Suprapubic skin (tissue), 3 donors: Measurements from ENCODE around the gene ERBB4.

Experiments
- POLR2A ChIP-seq, 2 donors: fragments of 450-650 bp; IDR thresholded peaks; one replicate each; pipeline ENCODE4 v1.6.1; 2017; ENCODE audit warnings: antibody characterized with exemption in 2 of 2, mild to moderate bottlenecking in 2 of 2, moderate library complexity in 2 of 2
- TF ChIP-seq, protein P1 (sequence below), 2 donors: fragments of 200-600 bp in 1 of 2; fragments of 450-650 bp in 1 of 2; sonication (generic) in 1 of 2; IDR thresholded peaks; one replicate each; pipeline ENCODE4 v1.5.1; 2016 to 2019; ENCODE audit warnings: antibody characterized with exemption in 2 of 2, mild to moderate bottlenecking in 1 of 2, moderate library complexity in 1 of 2

DNA sequence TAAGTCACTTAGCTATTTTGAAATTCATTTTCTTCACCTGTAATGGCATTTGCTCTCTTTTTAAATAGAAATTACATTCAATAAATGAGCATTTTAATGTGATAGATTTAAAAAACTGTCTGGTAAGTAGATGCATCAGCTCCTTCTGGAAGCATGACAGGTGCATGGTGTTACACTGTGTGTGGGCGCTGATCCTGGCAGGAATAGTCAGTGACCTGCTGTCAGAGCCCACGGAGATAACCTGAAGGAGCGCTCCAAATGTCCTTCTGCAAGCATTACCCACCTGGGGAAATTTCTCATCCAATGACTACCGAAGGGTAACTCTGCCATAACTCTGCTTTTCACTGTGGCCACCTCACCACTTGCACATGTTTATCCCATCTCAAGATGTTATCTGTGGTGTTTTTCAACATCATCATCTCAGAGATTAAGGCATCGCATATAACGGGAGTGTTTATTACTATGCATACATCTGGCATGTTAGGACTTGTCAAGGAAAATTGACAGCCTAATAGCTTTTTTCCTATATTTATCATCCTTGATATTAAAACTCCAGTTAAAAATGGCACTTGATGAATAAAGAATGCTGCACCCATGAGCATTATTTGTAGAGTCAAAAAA, 637.3 kb downstream of the ERBB4 start:
- TF ChIP-seq POLR2A (IDR thresholded peaks at IDR 0.05): no peak
- TF ChIP-seq, protein P1, sequence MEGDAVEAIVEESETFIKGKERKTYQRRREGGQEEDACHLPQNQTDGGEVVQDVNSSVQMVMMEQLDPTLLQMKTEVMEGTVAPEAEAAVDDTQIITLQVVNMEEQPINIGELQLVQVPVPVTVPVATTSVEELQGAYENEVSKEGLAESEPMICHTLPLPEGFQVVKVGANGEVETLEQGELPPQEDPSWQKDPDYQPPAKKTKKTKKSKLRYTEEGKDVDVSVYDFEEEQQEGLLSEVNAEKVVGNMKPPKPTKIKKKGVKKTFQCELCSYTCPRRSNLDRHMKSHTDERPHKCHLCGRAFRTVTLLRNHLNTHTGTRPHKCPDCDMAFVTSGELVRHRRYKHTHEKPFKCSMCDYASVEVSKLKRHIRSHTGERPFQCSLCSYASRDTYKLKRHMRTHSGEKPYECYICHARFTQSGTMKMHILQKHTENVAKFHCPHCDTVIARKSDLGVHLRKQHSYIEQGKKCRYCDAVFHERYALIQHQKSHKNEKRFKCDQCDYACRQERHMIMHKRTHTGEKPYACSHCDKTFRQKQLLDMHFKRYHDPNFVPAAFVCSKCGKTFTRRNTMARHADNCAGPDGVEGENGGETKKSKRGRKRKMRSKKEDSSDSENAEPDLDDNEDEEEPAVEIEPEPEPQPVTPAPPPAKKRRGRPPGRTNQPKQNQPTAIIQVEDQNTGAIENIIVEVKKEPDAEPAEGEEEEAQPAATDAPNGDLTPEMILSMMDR (IDR thresholded peaks at IDR 0.05): no peak
